Measurements from ENCODE around the gene NCOR2. TPM values are rescaled to one million over a fixed set of nuclear protein-coding genes. Genes with fewer than 3 reads are reported as not detected.

NCOR2 gene
- total and polyA plus RNA-seq, 2 of the 8 experiments (the other 6 are each of a cell fraction or from before 2014, with no cell fraction given): 14.8 to 275 TPM

DNA sequence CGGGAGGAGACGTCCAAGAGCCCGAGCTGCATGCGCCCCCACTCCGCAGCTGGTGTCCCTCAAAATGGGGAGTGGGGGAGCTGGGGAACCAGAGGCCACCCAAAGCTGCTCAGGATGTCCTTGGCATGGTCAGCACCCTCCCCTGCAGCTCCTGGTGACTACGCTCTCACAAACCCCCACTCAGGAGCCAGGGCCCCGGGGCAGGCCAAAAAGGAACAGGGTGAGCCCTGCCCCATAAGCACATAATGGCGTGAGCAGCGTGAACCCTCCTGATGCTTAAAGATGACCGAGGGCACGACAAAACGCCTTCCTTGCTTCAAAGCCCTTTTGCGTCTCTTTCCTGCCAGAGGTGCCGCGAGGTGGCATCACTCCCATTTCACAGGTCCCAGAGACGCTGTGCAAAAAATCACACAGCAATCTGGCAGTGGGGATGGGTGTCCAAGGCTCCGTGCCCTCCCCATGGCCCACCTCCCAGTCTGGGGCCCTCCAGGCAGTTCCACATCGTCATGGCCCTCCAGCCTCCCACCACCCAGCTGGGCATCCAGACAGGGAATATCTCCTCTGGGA, 13.5 kb downstream of the NCOR2 start (continued):
- TF ChIP-seq, protein P1, sequence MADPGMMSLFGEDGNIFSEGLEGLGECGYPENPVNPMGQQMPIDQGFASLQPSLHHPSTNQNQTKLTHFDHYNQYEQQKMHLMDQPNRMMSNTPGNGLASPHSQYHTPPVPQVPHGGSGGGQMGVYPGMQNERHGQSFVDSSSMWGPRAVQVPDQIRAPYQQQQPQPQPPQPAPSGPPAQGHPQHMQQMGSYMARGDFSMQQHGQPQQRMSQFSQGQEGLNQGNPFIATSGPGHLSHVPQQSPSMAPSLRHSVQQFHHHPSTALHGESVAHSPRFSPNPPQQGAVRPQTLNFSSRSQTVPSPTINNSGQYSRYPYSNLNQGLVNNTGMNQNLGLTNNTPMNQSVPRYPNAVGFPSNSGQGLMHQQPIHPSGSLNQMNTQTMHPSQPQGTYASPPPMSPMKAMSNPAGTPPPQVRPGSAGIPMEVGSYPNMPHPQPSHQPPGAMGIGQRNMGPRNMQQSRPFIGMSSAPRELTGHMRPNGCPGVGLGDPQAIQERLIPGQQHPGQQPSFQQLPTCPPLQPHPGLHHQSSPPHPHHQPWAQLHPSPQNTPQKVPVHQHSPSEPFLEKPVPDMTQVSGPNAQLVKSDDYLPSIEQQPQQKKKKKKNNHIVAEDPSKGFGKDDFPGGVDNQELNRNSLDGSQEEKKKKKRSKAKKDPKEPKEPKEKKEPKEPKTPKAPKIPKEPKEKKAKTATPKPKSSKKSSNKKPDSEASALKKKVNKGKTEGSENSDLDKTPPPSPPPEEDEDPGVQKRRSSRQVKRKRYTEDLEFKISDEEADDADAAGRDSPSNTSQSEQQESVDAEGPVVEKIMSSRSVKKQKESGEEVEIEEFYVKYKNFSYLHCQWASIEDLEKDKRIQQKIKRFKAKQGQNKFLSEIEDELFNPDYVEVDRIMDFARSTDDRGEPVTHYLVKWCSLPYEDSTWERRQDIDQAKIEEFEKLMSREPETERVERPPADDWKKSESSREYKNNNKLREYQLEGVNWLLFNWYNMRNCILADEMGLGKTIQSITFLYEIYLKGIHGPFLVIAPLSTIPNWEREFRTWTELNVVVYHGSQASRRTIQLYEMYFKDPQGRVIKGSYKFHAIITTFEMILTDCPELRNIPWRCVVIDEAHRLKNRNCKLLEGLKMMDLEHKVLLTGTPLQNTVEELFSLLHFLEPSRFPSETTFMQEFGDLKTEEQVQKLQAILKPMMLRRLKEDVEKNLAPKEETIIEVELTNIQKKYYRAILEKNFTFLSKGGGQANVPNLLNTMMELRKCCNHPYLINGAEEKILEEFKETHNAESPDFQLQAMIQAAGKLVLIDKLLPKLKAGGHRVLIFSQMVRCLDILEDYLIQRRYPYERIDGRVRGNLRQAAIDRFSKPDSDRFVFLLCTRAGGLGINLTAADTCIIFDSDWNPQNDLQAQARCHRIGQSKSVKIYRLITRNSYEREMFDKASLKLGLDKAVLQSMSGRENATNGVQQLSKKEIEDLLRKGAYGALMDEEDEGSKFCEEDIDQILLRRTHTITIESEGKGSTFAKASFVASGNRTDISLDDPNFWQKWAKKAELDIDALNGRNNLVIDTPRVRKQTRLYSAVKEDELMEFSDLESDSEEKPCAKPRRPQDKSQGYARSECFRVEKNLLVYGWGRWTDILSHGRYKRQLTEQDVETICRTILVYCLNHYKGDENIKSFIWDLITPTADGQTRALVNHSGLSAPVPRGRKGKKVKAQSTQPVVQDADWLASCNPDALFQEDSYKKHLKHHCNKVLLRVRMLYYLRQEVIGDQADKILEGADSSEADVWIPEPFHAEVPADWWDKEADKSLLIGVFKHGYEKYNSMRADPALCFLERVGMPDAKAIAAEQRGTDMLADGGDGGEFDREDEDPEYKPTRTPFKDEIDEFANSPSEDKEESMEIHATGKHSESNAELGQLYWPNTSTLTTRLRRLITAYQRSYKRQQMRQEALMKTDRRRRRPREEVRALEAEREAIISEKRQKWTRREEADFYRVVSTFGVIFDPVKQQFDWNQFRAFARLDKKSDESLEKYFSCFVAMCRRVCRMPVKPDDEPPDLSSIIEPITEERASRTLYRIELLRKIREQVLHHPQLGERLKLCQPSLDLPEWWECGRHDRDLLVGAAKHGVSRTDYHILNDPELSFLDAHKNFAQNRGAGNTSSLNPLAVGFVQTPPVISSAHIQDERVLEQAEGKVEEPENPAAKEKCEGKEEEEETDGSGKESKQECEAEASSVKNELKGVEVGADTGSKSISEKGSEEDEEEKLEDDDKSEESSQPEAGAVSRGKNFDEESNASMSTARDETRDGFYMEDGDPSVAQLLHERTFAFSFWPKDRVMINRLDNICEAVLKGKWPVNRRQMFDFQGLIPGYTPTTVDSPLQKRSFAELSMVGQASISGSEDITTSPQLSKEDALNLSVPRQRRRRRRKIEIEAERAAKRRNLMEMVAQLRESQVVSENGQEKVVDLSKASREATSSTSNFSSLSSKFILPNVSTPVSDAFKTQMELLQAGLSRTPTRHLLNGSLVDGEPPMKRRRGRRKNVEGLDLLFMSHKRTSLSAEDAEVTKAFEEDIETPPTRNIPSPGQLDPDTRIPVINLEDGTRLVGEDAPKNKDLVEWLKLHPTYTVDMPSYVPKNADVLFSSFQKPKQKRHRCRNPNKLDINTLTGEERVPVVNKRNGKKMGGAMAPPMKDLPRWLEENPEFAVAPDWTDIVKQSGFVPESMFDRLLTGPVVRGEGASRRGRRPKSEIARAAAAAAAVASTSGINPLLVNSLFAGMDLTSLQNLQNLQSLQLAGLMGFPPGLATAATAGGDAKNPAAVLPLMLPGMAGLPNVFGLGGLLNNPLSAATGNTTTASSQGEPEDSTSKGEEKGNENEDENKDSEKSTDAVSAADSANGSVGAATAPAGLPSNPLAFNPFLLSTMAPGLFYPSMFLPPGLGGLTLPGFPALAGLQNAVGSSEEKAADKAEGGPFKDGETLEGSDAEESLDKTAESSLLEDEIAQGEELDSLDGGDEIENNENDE (IDR thresholded peaks at IDR 0.05; ENCODE audit: insufficient replicate concordance, low read length): no peak
- TF ChIP-seq POU5F1 (IDR thresholded peaks at IDR 0.05; ENCODE audit: low read depth, low read length): no peak
- TF ChIP-seq, protein P2, sequence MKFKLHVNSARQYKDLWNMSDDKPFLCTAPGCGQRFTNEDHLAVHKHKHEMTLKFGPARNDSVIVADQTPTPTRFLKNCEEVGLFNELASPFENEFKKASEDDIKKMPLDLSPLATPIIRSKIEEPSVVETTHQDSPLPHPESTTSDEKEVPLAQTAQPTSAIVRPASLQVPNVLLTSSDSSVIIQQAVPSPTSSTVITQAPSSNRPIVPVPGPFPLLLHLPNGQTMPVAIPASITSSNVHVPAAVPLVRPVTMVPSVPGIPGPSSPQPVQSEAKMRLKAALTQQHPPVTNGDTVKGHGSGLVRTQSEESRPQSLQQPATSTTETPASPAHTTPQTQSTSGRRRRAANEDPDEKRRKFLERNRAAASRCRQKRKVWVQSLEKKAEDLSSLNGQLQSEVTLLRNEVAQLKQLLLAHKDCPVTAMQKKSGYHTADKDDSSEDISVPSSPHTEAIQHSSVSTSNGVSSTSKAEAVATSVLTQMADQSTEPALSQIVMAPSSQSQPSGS (IDR thresholded peaks at IDR 0.05; ENCODE audit: low read length): no peak

Measured in H1 (cell line).